ENCODE measurements around the gene MTUS2.
A peak's percentile ranks its signal among the peaks of the same experiment; 100 is the strongest.

MTUS2 gene

GRCh38 chr13:29022968-29023367, 202.8 kb downstream of the MTUS2 start:
- Histone ChIP-seq H3K36me3 (ENCODE audit: control insufficient read depth, insufficient read depth, low read length) (no peaks in the 10 kb centered on the region), H3K4me1 (ENCODE audit: control insufficient read depth, insufficient read depth, low read length) (no peaks in the 10 kb centered on the region), H3K9me3 (ENCODE audit: control insufficient read depth, insufficient read depth, low read depth, low read length) (no peaks in the 10 kb centered on the region)

GRCh38 chr13:29024783-29025182, 204.6 kb downstream of the MTUS2 start:
- Histone ChIP-seq H3K9me3 (ENCODE audit: control insufficient read depth, insufficient read depth, low read depth, low read length) (no peaks in the 10 kb centered on the region), H3K9ac (ENCODE audit: low read length) (no peak overlapping the region), H3K27me3 (ENCODE audit: control insufficient read depth, insufficient read depth, low read length) (0 out of 2 replicates have a peak, but pooled peaks cover 2% of the 10 kb centered on the region), H3K36me3 (ENCODE audit: control insufficient read depth, insufficient read depth, low read length) (no peaks in the 10 kb centered on the region), H3K4me3 (ENCODE audit: low read depth, low read length) (no peak overlapping the region), H3K27ac (ENCODE audit: low read depth, low read length) (no peak overlapping the region), H3K4me1 (ENCODE audit: control insufficient read depth, insufficient read depth, low read length) (no peaks in the 10 kb centered on the region)

More at GRCh38 chr13:29022968-29023367, 202.8 kb downstream of the MTUS2 start:
- Histone ChIP-seq H3K27me3 (ENCODE audit: control insufficient read depth, insufficient read depth, low read length) (0 out of 2 replicates have a peak, but pooled peaks cover 2% of the 10 kb centered on the region), H3K27ac (ENCODE audit: low read depth, low read length) (no peak overlapping the region), H3K4me3 (ENCODE audit: low read depth, low read length) (no peak overlapping the region), H3K9ac (ENCODE audit: low read length) (no peak overlapping the region)

- H3K4me1 ChIP-seq (ENCODE audit: control insufficient read depth, insufficient read depth, low read length) = no peaks in the 10 kb centered on the region
- no peak overlapping the region for H3K9ac ChIP-seq (ENCODE audit: low read length)
- no peak overlapping the region for H3K27ac ChIP-seq (ENCODE audit: low read depth, low read length)
- H3K4me3 ChIP-seq (ENCODE audit: low read depth, low read length) = no peak overlapping the region
- H3K36me3 ChIP-seq (ENCODE audit: control insufficient read depth, insufficient read depth, low read length) = no peaks in the 10 kb centered on the region
- H3K9me3 ChIP-seq (ENCODE audit: control insufficient read depth, insufficient read depth, low read depth, low read length) = no peaks in the 10 kb centered on the region
- 0 out of 2 replicates have a peak, but pooled peaks cover 2% of the 10 kb centered on the region for H3K27me3 ChIP-seq (ENCODE audit: control insufficient read depth, insufficient read depth, low read length)
These were observed 208.7 kb downstream of the MTUS2 start for GRCh38 chr13:29028868-29029267.

GRCh38 chr13:29038700-29039099, 218.6 kb downstream of the MTUS2 start:
- Histone ChIP-seq H3K36me3 (ENCODE audit: control insufficient read depth, insufficient read depth, low read length) (no peaks in the 10 kb centered on the region), H3K9me3 (ENCODE audit: control insufficient read depth, insufficient read depth, low read depth, low read length) (no peaks in the 10 kb centered on the region), H3K9ac (ENCODE audit: low read length) (no peak overlapping the region), H3K4me3 (ENCODE audit: low read depth, low read length) (no peak overlapping the region), H3K27ac (ENCODE audit: low read depth, low read length) (no peak overlapping the region), H3K27me3 (ENCODE audit: control insufficient read depth, insufficient read depth, low read length) (no peaks in the 10 kb centered on the region), H3K4me1 (ENCODE audit: control insufficient read depth, insufficient read depth, low read length) (no peaks in the 10 kb centered on the region)

- no peak overlapping the region for H3K27ac ChIP-seq (ENCODE audit: low read depth, low read length)
- H3K4me3 ChIP-seq (ENCODE audit: low read depth, low read length) = no peak overlapping the region
- H3K36me3 ChIP-seq (ENCODE audit: control insufficient read depth, insufficient read depth, low read length) = no peaks in the 10 kb centered on the region
- no peaks in the 10 kb centered on the region for H3K27me3 ChIP-seq (ENCODE audit: control insufficient read depth, insufficient read depth, low read length)
- no peaks in the 10 kb centered on the region for H3K4me1 ChIP-seq (ENCODE audit: control insufficient read depth, insufficient read depth, low read length)
- no peak overlapping the region for H3K9ac ChIP-seq (ENCODE audit: low read length)
- 0 out of 2 replicates have a peak, but pooled peaks cover under 1% of the 10 kb centered on the region for H3K9me3 ChIP-seq (ENCODE audit: control insufficient read depth, insufficient read depth, low read depth, low read length)
These were observed 219.1 kb downstream of the MTUS2 start for GRCh38 chr13:29039212-29039611.

GRCh38 chr13:29046588-29046987, 226.4 kb downstream of the MTUS2 start:
- Histone ChIP-seq H3K27ac (ENCODE audit: low read depth, low read length) (peak overlapping the region; percentile 34; the same call in 1 of the 2 replicates), H3K4me1 (ENCODE audit: control insufficient read depth, insufficient read depth, low read length) (peaks cover 6% of the 10 kb centered on the region; the same call in 1 of the 2 replicates), H3K4me3 (ENCODE audit: low read depth, low read length) (no peak overlapping the region), H3K9me3 (ENCODE audit: control insufficient read depth, insufficient read depth, low read depth, low read length) (peaks cover 12% of the 10 kb centered on the region), H3K9ac (ENCODE audit: low read length) (peak overlapping the region; percentile 27), H3K27me3 (ENCODE audit: control insufficient read depth, insufficient read depth, low read length) (no peaks in the 10 kb centered on the region), H3K36me3 (ENCODE audit: control insufficient read depth, insufficient read depth, low read length) (no peaks in the 10 kb centered on the region)

- H3K36me3 ChIP-seq (ENCODE audit: control insufficient read depth, insufficient read depth, low read length) = no peaks in the 10 kb centered on the region
- no peak overlapping the region for H3K4me3 ChIP-seq (ENCODE audit: low read depth, low read length)
- H3K9me3 ChIP-seq (ENCODE audit: control insufficient read depth, insufficient read depth, low read depth, low read length) = peaks cover 9% of the 10 kb centered on the region
- no peaks in the 10 kb centered on the region for H3K27me3 ChIP-seq (ENCODE audit: control insufficient read depth, insufficient read depth, low read length)
- H3K27ac ChIP-seq (ENCODE audit: low read depth, low read length) = no peak overlapping the region
- H3K4me1 ChIP-seq (ENCODE audit: control insufficient read depth, insufficient read depth, low read length) = peaks cover 6% of the 10 kb centered on the region; the same call in 1 of the 2 replicates
- no peak overlapping the region for H3K9ac ChIP-seq (ENCODE audit: low read length)
These were observed 229.4 kb downstream of the MTUS2 start for GRCh38 chr13:29049524-29049923.

- H3K9me3 ChIP-seq (ENCODE audit: control insufficient read depth, insufficient read depth, low read depth, low read length) = 0 out of 2 replicates have a peak, but pooled peaks cover 4% of the 10 kb centered on the region
These were observed 230.6 kb downstream of the MTUS2 start for GRCh38 chr13:29050719-29051118.

GRCh38 chr13:29059800-29060199, 239.7 kb downstream of the MTUS2 start:
- Histone ChIP-seq H3K27ac (ENCODE audit: low read depth, low read length) (no peak overlapping the region), H3K9ac (ENCODE audit: low read length) (no peak overlapping the region), H3K36me3 (ENCODE audit: control insufficient read depth, insufficient read depth, low read length) (no peaks in the 10 kb centered on the region), H3K4me1 (ENCODE audit: control insufficient read depth, insufficient read depth, low read length) (no peaks in the 10 kb centered on the region), H3K4me3 (ENCODE audit: low read depth, low read length) (no peak overlapping the region), H3K9me3 (ENCODE audit: control insufficient read depth, insufficient read depth, low read depth, low read length) (peaks cover 12% of the 10 kb centered on the region), H3K27me3 (ENCODE audit: control insufficient read depth, insufficient read depth, low read length) (no peaks in the 10 kb centered on the region)

More at GRCh38 chr13:29050719-29051118, 230.6 kb downstream of the MTUS2 start:
- Histone ChIP-seq H3K4me3 (ENCODE audit: low read depth, low read length) (no peak overlapping the region), H3K36me3 (ENCODE audit: control insufficient read depth, insufficient read depth, low read length) (no peaks in the 10 kb centered on the region), H3K27me3 (ENCODE audit: control insufficient read depth, insufficient read depth, low read length) (no peaks in the 10 kb centered on the region), H3K4me1 (ENCODE audit: control insufficient read depth, insufficient read depth, low read length) (peaks cover 6% of the 10 kb centered on the region; the same call in 1 of the 2 replicates), H3K9ac (ENCODE audit: low read length) (no peak overlapping the region), H3K27ac (ENCODE audit: low read depth, low read length) (no peak overlapping the region)

- Histone ChIP-seq H3K27me3 (ENCODE audit: control insufficient read depth, insufficient read depth, low read length) (no peaks in the 10 kb centered on the region), H3K4me1 (ENCODE audit: control insufficient read depth, insufficient read depth, low read length) (peaks cover 11% of the 10 kb centered on the region; the same call in 1 of the 2 replicates), H3K9me3 (ENCODE audit: control insufficient read depth, insufficient read depth, low read depth, low read length) (no peaks in the 10 kb centered on the region), H3K4me3 (ENCODE audit: low read depth, low read length) (no peak overlapping the region), H3K9ac (ENCODE audit: low read length) (no peak overlapping the region), H3K36me3 (ENCODE audit: control insufficient read depth, insufficient read depth, low read length) (no peaks in the 10 kb centered on the region), H3K27ac (ENCODE audit: low read depth, low read length) (no peak overlapping the region)
These were observed 245.0 kb downstream of the MTUS2 start for GRCh38 chr13:29065142-29065541.

GRCh38 chr13:29067306-29067945, 247.3 kb downstream of the MTUS2 start:
- H3K9me3 ChIP-seq (ENCODE audit: control insufficient read depth, insufficient read depth, low read depth, low read length) = no peaks in the 10 kb centered on the region
- peaks cover 11% of the 10 kb centered on the region; the same call in 1 of the 2 replicates for H3K4me1 ChIP-seq (ENCODE audit: control insufficient read depth, insufficient read depth, low read length)
- H3K36me3 ChIP-seq (ENCODE audit: control insufficient read depth, insufficient read depth, low read length) = no peaks in the 10 kb centered on the region
- H3K27ac ChIP-seq (ENCODE audit: low read depth, low read length) = no peak overlapping the region
- H3K27me3 ChIP-seq (ENCODE audit: control insufficient read depth, insufficient read depth, low read length) = no peaks in the 10 kb centered on the region
- H3K4me3 ChIP-seq (ENCODE audit: low read depth, low read length) = no peak overlapping the region
- no peak overlapping the region for H3K9ac ChIP-seq (ENCODE audit: low read length)
